Activated B cell treated with CpG ODN at 0.5 μM for 24 hours (primary cell): ENCODE results near the gene ZFYVE9. TPM values are rescaled to one million over a fixed set of nuclear protein-coding genes. Genes with fewer than 3 reads are reported as not detected.

Source experiments
- ATAC-seq: fragments of 200-7000 bp; cut with Tn5 transposase; one replicate; pipeline ENCODE4 v1.10.0; 2021; ENCODE audit warnings: low read depth, mild to moderate bottlenecking, moderate library complexity
- CTCF ChIA-PET: fragments of 350-600 bp; sonication (Branson Sonifier 250); formaldehyde crosslinking; loops from one replicate; lab custom pipeline; 2021; ENCODE audit warnings: antibody characterized with exemption; lab: Charles Lee
- POLR2A ChIA-PET: fragments of 350-600 bp; sonication (Branson Sonifier 250); formaldehyde crosslinking; loops from one replicate; lab custom pipeline; 2021; ENCODE audit warnings: antibody characterized with exemption; lab: Charles Lee
- DNase-seq: peaks from one replicate; pipeline ENCODE4 v3.0.0; 2022
- H3K27ac Mint-ChIP-seq: one replicate; pipeline ENCODE4 v1.8.0; 2020; ENCODE audit warnings: mixed read lengths
- H3K27me3 Mint-ChIP-seq: one replicate; pipeline ENCODE4 v1.8.0; 2021; ENCODE audit warnings: mixed read lengths
- H3K36me3 Mint-ChIP-seq: one replicate; pipeline ENCODE4 v1.8.0; 2021; ENCODE audit warnings: low read depth, mixed read lengths
- H3K4me1 Mint-ChIP-seq: one replicate; pipeline ENCODE4 v1.8.0; 2021; ENCODE audit warnings: mixed read lengths
- H3K4me3 Mint-ChIP-seq: one replicate; pipeline ENCODE4 v1.8.0; 2020; ENCODE audit warnings: mild to moderate bottlenecking, mixed read lengths
- H3K9me3 Mint-ChIP-seq: one replicate; pipeline ENCODE4 v1.8.0; 2020; ENCODE audit warnings: mixed read lengths
- CTCF ChIP-seq: fragments of 200-600 bp; IDR thresholded peaks from one replicate; pipeline ENCODE4 v1.8.0; 2022; ENCODE audit warnings: antibody characterized with exemption, mild to moderate bottlenecking
- intact Hi-C: fragments of 100-400 bp; cut with micrococcal nuclease; formaldehyde crosslinking; loops from one replicate; pipeline ENCODE4 v1.15.1; 2024
- total RNA-seq: library from RNA; stranded (reverse); gene quantifications from 2 replicates; pipeline ENCODE4 v1.2.3, GENCODE V29; 2022

ZFYVE9 gene
- total RNA-seq, 1 donor from 2014 or later = 3.2 TPM

GRCh38 chr1:52152572-52152971 is 10.7 kb downstream of the ZFYVE9 start:
- intact Hi-C loops = no loop called here
- no peaks in the 10 kb centered on the region for H3K36me3 Mint-ChIP-seq
- DNase-seq = no peak
- ChIA-PET CTCF (interaction anchor here (0.6 kb wide), 1 partner anchor 12 kb away, joined by 3 read pairs; no protein-coding TSS in a partner anchor), POLR2A (no interaction called here)
- H3K4me1 Mint-ChIP-seq = no peaks in the 10 kb centered on the region
- H3K27me3 Mint-ChIP-seq = peaks cover 8% of the 10 kb centered on the region
- H3K9me3 Mint-ChIP-seq = no peaks in the 10 kb centered on the region
- no peak for ATAC-seq
- H3K27ac Mint-ChIP-seq = no peak overlapping the region
- TF ChIP-seq CTCF = no peak
- H3K4me3 Mint-ChIP-seq = no peak overlapping the region

GRCh38 chr1:52153010-52153409 is 11.1 kb downstream of the ZFYVE9 start:
- intact Hi-C loops = no loop called here
- peaks cover 5% of the 10 kb centered on the region for H3K27me3 Mint-ChIP-seq
- H3K9me3 Mint-ChIP-seq = no peaks in the 10 kb centered on the region
- no peak overlapping the region for H3K27ac Mint-ChIP-seq
- no peak for TF ChIP-seq CTCF
- H3K4me3 Mint-ChIP-seq = no peak overlapping the region
- no peaks in the 10 kb centered on the region for H3K4me1 Mint-ChIP-seq
- no peaks in the 10 kb centered on the region for H3K36me3 Mint-ChIP-seq
- CTCF ChIA-PET = interaction anchor here (0.6 kb wide), 1 partner anchor 13 kb away, joined by 3 read pairs; no protein-coding TSS in a partner anchor
- ATAC-seq = no peak
- no peak for DNase-seq
- POLR2A ChIA-PET = no interaction called here

- no peaks in the 10 kb centered on the region for H3K4me1 Mint-ChIP-seq
- no peaks in the 10 kb centered on the region for H3K36me3 Mint-ChIP-seq
- ChIA-PET CTCF (no interaction called here), POLR2A (no interaction called here)
- ATAC-seq (no peak), DNase-seq (no peak)
- intact Hi-C loops = no loop called here
- H3K9me3 Mint-ChIP-seq = no peaks in the 10 kb centered on the region
- peaks cover 5% of the 10 kb centered on the region for H3K27me3 Mint-ChIP-seq
- H3K27ac Mint-ChIP-seq = no peak overlapping the region
- no peak overlapping the region for H3K4me3 Mint-ChIP-seq
- no peak for TF ChIP-seq CTCF
Observed at GRCh38 chr1:52153898-52154297, 12.0 kb downstream of the ZFYVE9 start.

- Mint-ChIP-seq H3K9me3 (no peaks in the 10 kb centered on the region), H3K27ac (no peak overlapping the region), H3K4me1 (no peaks in the 10 kb centered on the region), H3K27me3 (peaks cover 7% of the 10 kb centered on the region), H3K36me3 (no peaks in the 10 kb centered on the region), H3K4me3 (no peak overlapping the region)
- DNase-seq (no peak), ATAC-seq (no peak)
- intact Hi-C loops = no loop called here
- no peak for TF ChIP-seq CTCF
- CTCF ChIA-PET = no interaction called here
- POLR2A ChIA-PET = no interaction called here
Observed at GRCh38 chr1:52156460-52156859, 14.6 kb downstream of the ZFYVE9 start.

GRCh38 chr1:52157582-52157981 is 15.7 kb downstream of the ZFYVE9 start:
- no peak overlapping the region for H3K27ac Mint-ChIP-seq
- intact Hi-C loops = no loop called here
- DNase-seq (no peak), ATAC-seq (no peak)
- H3K9me3 Mint-ChIP-seq = no peaks in the 10 kb centered on the region
- POLR2A ChIA-PET = no interaction called here
- no peaks in the 10 kb centered on the region for H3K36me3 Mint-ChIP-seq
- no peak overlapping the region for H3K4me3 Mint-ChIP-seq
- TF ChIP-seq CTCF = no peak
- CTCF ChIA-PET = no interaction called here
- peaks cover 5% of the 10 kb centered on the region for H3K27me3 Mint-ChIP-seq
- H3K4me1 Mint-ChIP-seq = no peaks in the 10 kb centered on the region
